ENCODE measurements around the gene RNF17.
"Not testable (repeated sequence)": the region's sequence is repeated elsewhere in the genome, so short reads cannot be mapped to it uniquely, and the experiment has no call there.

The RNF17 gene

GRCh38 chr13:24827799-24828198, 63.8 kb downstream of the RNF17 start:
- H3K9me3 ChIP-seq (ENCODE audit: control insufficient read depth, low read length): no peaks in the 10 kb centered on the region
- no peaks in the 10 kb centered on the region for H3K27me3 ChIP-seq (ENCODE audit: control insufficient read depth, insufficient read depth, low read length)
- H3K36me3 ChIP-seq (ENCODE audit: control insufficient read depth, insufficient read depth, low read length): no peaks in the 10 kb centered on the region
- no peak overlapping the region for H3K9ac ChIP-seq (ENCODE audit: low read length)
- H3K4me3 ChIP-seq (ENCODE audit: low read length): no peak overlapping the region
- no peaks in the 10 kb centered on the region for H3K4me1 ChIP-seq (ENCODE audit: control insufficient read depth, insufficient read depth, low read length)

- Histone ChIP-seq H3K27me3 (ENCODE audit: control insufficient read depth, insufficient read depth, low read length) (no peaks in the 10 kb centered on the region), H3K9ac (ENCODE audit: low read length) (no peak overlapping the region), H3K9me3 (ENCODE audit: control insufficient read depth, low read length) (no peaks in the 10 kb centered on the region), H3K36me3 (ENCODE audit: control insufficient read depth, insufficient read depth, low read length) (no peaks in the 10 kb centered on the region), H3K4me1 (ENCODE audit: control insufficient read depth, insufficient read depth, low read length) (no peaks in the 10 kb centered on the region), H3K4me3 (ENCODE audit: low read length) (no peak overlapping the region)
Measured at GRCh38 chr13:24834902-24835510, 71.0 kb downstream of the RNF17 start.

GRCh38 chr13:24837528-24837927, 73.6 kb downstream of the RNF17 start:
- not testable (repeated sequence) for H3K9ac ChIP-seq (ENCODE audit: low read length); H3K4me3 ChIP-seq (ENCODE audit: low read length); H3K9me3 ChIP-seq (ENCODE audit: control insufficient read depth, low read length); H3K36me3 ChIP-seq (ENCODE audit: control insufficient read depth, insufficient read depth, low read length); H3K4me1 ChIP-seq (ENCODE audit: control insufficient read depth, insufficient read depth, low read length); H3K27me3 ChIP-seq (ENCODE audit: control insufficient read depth, insufficient read depth, low read length)

- Histone ChIP-seq H3K27me3 (ENCODE audit: control insufficient read depth, insufficient read depth, low read length) (no peaks in the 10 kb centered on the region), H3K4me3 (ENCODE audit: low read length) (no peak overlapping the region), H3K4me1 (ENCODE audit: control insufficient read depth, insufficient read depth, low read length) (no peaks in the 10 kb centered on the region), H3K9ac (ENCODE audit: low read length) (no peak overlapping the region), H3K9me3 (ENCODE audit: control insufficient read depth, low read length) (no peaks in the 10 kb centered on the region), H3K36me3 (ENCODE audit: control insufficient read depth, insufficient read depth, low read length) (no peaks in the 10 kb centered on the region)
Measured at GRCh38 chr13:24842549-24843274, 78.7 kb downstream of the RNF17 start.

- H3K9me3 ChIP-seq (ENCODE audit: control insufficient read depth, low read length): no peaks in the 10 kb centered on the region
- H3K4me3 ChIP-seq (ENCODE audit: low read length): no peak overlapping the region
- H3K36me3 ChIP-seq (ENCODE audit: control insufficient read depth, insufficient read depth, low read length): no peaks in the 10 kb centered on the region
- no peak overlapping the region for H3K9ac ChIP-seq (ENCODE audit: low read length)
- no peaks in the 10 kb centered on the region for H3K27me3 ChIP-seq (ENCODE audit: control insufficient read depth, insufficient read depth, low read length)
- no peaks in the 10 kb centered on the region for H3K4me1 ChIP-seq (ENCODE audit: control insufficient read depth, insufficient read depth, low read length)
Measured at GRCh38 chr13:24851546-24851945, 87.6 kb downstream of the RNF17 start.

GRCh38 chr13:24854311-24854710, 90.3 kb downstream of the RNF17 start:
- Histone ChIP-seq H3K4me3 (ENCODE audit: low read length) (no peak overlapping the region), H3K4me1 (ENCODE audit: control insufficient read depth, insufficient read depth, low read length) (no peaks in the 10 kb centered on the region), H3K36me3 (ENCODE audit: control insufficient read depth, insufficient read depth, low read length) (no peaks in the 10 kb centered on the region), H3K27me3 (ENCODE audit: control insufficient read depth, insufficient read depth, low read length) (no peaks in the 10 kb centered on the region), H3K9me3 (ENCODE audit: control insufficient read depth, low read length) (no peaks in the 10 kb centered on the region), H3K9ac (ENCODE audit: low read length) (no peak overlapping the region)

GRCh38 chr13:24858953-24859352, 95.0 kb downstream of the RNF17 start:
- no peaks in the 10 kb centered on the region for H3K4me1 ChIP-seq (ENCODE audit: control insufficient read depth, insufficient read depth, low read length)
- no peaks in the 10 kb centered on the region for H3K9me3 ChIP-seq (ENCODE audit: control insufficient read depth, low read length)
- H3K9ac ChIP-seq (ENCODE audit: low read length): no peak overlapping the region
- H3K27me3 ChIP-seq (ENCODE audit: control insufficient read depth, insufficient read depth, low read length): no peaks in the 10 kb centered on the region
- H3K36me3 ChIP-seq (ENCODE audit: control insufficient read depth, insufficient read depth, low read length): no peaks in the 10 kb centered on the region
- no peak overlapping the region for H3K4me3 ChIP-seq (ENCODE audit: low read length)

- no peaks in the 10 kb centered on the region for H3K9me3 ChIP-seq (ENCODE audit: control insufficient read depth, low read length)
- no peak overlapping the region for H3K9ac ChIP-seq (ENCODE audit: low read length)
- no peak overlapping the region for H3K4me3 ChIP-seq (ENCODE audit: low read length)
- no peaks in the 10 kb centered on the region for H3K27me3 ChIP-seq (ENCODE audit: control insufficient read depth, insufficient read depth, low read length)
- H3K4me1 ChIP-seq (ENCODE audit: control insufficient read depth, insufficient read depth, low read length): no peaks in the 10 kb centered on the region
- no peaks in the 10 kb centered on the region for H3K36me3 ChIP-seq (ENCODE audit: control insufficient read depth, insufficient read depth, low read length)
Measured at GRCh38 chr13:24860770-24861169, 96.8 kb downstream of the RNF17 start.

GRCh38 chr13:24861617-24862362, 97.8 kb downstream of the RNF17 start:
- H3K9me3 ChIP-seq (ENCODE audit: control insufficient read depth, low read length): no peaks in the 10 kb centered on the region
- no peak overlapping the region for H3K4me3 ChIP-seq (ENCODE audit: low read length)

GRCh38 chr13:24863748-24864540, 100.0 kb downstream of the RNF17 start:
- no peak overlapping the region for H3K4me3 ChIP-seq (ENCODE audit: low read length)
- no peaks in the 10 kb centered on the region for H3K9me3 ChIP-seq (ENCODE audit: control insufficient read depth, low read length)
- no peaks in the 10 kb centered on the region for H3K4me1 ChIP-seq (ENCODE audit: control insufficient read depth, insufficient read depth, low read length)
- no peaks in the 10 kb centered on the region for H3K27me3 ChIP-seq (ENCODE audit: control insufficient read depth, insufficient read depth, low read length)
- no peaks in the 10 kb centered on the region for H3K36me3 ChIP-seq (ENCODE audit: control insufficient read depth, insufficient read depth, low read length)
- H3K9ac ChIP-seq (ENCODE audit: low read length): no peak overlapping the region

More at GRCh38 chr13:24861617-24862362, 97.8 kb downstream of the RNF17 start:
- Histone ChIP-seq H3K4me1 (ENCODE audit: control insufficient read depth, insufficient read depth, low read length) (no peaks in the 10 kb centered on the region), H3K27me3 (ENCODE audit: control insufficient read depth, insufficient read depth, low read length) (no peaks in the 10 kb centered on the region), H3K9ac (ENCODE audit: low read length) (no peak overlapping the region), H3K36me3 (ENCODE audit: control insufficient read depth, insufficient read depth, low read length) (no peaks in the 10 kb centered on the region)

GRCh38 chr13:24864579-24864978, 100.6 kb downstream of the RNF17 start:
- Histone ChIP-seq H3K4me3 (ENCODE audit: low read length) (no peak overlapping the region), H3K27me3 (ENCODE audit: control insufficient read depth, insufficient read depth, low read length) (no peaks in the 10 kb centered on the region), H3K36me3 (ENCODE audit: control insufficient read depth, insufficient read depth, low read length) (no peaks in the 10 kb centered on the region), H3K9ac (ENCODE audit: low read length) (no peak overlapping the region), H3K4me1 (ENCODE audit: control insufficient read depth, insufficient read depth, low read length) (no peaks in the 10 kb centered on the region), H3K9me3 (ENCODE audit: control insufficient read depth, low read length) (no peaks in the 10 kb centered on the region)
